HPDE6-E6E7 (cell line): ENCODE data around the gene INPP5K.
"Not testable (repeated sequence)": the region's sequence is repeated elsewhere in the genome, so short reads cannot be mapped to it uniquely, and the experiment has no call there.

Experiments
- DNase-seq: peaks from one replicate; pipeline ENCODE4 v3.0.0; 2011; ENCODE audit warnings: missing footprints; ENCODE audit errors: extremely low spot score

INPP5K gene

DNA sequence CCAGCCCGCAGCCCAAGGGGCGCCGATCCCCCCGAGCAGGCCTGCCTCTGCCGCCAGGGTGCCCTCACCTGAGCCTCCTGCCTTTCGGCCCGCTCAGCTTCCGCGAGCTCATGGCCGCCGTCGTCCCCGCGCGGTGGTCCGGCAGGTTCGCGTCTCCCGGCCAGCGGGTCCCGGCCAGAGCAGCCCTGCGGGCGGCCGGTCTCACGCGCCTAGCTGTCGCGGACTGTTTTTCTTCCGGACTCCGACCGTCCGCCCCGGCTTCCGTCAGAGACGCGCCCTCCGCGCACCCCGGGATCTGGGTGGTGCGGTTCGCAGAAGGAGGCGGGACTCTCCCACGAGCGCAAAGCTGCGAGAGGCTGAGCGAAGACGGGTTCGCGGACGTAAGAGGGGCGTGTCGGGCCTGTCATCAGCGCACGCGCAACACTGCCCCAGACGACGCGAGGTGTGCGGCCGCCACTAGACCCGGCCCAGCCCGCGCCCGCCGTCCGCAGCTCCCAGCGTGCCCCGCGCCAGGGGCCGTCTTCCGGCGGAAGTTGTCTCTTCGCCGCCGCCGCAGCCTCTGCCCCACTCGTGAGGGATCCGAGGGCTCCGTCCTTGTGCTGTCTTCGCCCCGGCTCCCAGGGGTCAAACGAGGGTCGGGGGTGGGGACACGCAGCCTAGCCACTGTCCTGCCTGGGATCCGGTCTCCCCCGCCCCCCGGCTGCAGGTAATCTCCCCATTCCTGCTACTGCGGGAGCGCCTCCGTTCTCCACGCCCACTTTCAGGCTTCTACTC, at the start of gene INPP5K:
Gene INPP5K (minus strand): TSS at position 225 of the 774 bp plus-strand sequence. CDS start 113 bp downstream, at position 112.
- peak; percentile 97 for DNase-seq

DNA sequence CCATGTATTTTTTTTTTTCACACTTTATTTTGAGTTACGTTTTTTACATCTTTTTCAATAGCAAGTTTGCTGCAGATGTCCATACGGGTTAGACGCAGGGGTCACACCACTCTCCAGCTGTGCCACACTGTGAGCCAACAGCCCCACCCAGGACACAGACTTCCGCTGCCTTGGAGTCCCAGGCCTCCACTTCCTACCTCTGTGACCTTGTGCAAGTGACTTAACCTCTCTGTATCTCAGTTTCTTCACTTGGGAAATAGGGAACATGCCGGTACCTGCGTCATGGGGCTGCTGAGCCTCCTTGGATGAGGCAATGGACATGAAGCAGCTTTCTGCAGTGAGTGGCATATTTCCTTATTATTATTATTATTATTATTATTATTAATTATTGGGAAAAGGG, 49.5 kb upstream of the INPP5K start:
- DNase-seq: no peak

DNA sequence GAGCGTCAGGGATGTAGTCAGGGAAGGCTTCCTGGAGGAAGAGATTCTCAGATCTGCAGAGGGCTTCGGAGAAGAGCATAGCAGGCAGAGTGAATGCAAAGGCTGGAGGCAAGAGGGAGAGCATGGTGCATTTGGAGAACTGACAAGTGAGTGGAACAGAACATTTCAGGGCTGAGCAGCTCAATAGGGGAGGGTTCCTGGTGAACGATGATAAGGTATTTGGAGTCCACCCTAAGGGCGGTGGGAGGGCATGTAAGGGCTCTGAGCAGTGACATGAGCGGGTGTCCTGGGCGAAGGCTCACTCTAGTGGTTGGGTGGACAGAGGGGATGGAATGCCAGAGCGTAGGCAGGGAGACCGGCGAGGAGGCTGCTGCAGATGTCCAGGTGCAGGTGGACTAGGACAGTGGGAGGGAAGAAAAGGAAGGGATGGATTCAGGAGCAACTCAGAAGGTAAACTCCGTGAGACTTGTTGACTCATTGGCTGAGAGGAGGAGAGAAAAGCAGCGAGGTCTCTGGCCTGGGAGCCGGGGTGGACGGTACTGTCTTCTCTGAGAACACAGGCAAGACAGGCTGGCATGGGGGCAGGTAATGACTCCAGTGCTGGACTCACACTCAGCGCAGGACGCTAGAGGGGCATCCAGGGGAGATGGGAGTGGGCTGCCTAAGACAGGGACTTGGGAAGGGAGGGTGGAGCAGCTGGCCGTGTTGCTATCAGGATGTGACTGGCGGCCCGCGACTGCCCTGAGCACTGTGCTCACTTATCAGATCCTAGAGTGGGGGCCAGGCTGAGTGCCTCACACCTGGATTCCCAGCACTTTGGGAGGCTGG, 47.6 kb upstream of the INPP5K start:
- DNase-seq: no peak

DNA sequence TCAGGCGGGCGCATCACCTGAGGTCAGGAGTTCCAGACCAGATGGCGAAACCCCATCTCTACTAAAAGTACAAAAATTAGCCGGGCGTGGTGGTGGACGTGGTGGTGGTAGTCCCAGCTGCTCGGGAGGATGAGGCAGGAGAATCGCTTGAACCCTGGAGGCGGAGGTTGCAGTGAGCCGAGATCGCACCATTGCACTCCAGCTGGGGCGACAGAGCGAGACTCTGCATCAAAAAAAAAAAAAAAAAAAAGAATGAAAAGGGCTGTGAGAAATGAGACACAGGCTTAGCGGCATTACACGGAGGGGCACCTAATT, 47.0 kb upstream of the INPP5K start:
- not testable (repeated sequence) for DNase-seq

DNA sequence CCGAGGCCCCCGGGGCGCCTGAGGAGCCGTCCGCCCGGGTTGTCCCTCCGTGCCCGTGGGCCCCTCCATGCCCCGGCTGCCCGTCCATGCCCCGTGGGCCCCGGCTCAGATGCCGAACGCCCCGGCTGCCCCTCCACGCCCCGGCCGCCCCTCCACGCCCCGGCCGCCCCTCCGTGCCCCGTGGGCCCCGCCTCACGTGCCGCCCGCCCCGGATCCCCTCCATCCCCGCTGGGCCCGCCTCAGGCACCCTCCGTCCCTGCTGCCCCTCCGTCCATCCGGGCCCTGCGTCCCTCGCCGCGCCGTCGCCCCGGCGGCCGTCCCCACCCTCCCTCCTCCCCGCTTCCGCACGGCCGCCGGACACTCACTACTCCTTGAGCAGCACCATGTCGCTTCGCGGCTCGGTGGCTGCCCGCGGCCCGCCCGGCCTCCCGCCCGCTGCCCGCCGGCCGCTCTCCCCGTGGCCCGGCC, 45.8 kb upstream of the INPP5K start:
- DNase-seq: peak; percentile 36

DNA sequence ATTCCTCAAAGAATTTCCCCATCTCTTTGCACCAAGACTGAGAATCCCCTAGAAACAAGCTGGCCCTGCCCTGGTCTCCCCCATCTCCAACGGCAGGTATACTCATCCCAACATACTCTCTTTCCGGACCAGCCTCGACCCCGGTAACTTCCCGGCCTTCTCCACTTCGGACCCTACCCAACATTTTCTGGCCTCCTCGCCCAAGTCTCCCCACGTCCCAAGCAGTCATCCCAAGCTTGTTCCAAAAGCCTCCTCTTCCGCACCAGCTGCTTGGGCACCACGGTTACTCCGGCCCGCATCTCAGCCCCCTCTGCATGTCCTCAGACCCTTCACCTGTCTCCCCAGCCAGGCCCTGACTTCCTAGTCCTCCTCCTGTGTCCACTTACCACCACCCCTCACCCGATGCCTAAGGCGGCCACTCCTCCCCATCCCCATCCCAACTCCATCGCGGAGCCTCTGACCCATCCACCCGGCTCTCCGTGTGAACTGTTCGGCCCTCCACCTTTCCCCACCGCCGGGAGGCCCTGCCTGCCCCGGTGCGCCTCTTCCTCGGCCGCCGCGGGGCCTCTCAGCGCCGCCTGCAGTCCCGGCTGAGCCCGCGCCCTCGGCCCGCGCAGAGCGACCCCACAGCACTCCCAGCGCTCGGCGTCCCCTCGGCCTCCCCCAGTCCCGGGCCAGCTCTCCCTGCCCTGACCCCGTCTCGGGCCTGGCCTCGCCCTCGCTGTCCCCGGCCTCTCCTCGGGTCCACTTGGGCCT, 45.2 kb upstream of the INPP5K start:
- peak; percentile 41 for DNase-seq

DNA sequence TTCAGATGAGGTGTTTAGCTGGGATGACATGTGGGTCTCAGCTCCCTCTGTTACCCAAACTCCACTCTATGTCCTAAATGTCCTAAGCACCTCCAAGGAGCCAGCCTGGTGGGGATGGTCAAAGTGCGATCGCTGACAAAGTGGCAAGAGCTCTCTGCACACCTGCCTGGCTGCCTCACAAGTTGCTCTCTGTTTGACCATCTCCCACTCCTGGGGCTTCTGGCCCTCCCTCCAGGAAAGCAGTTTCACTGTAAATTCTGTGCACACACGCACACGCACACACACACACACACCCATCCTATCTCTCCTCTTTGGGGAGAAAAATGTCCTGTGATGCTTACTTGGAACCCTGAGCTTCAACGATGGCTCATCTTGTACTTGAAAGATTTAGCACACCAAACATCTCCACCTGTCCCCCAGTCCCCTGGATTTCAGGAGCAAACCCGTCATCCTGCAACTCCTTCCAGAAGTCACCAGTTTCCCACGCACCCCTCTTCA, 44.5 kb upstream of the INPP5K start:
- DNase-seq: no peak

DNA sequence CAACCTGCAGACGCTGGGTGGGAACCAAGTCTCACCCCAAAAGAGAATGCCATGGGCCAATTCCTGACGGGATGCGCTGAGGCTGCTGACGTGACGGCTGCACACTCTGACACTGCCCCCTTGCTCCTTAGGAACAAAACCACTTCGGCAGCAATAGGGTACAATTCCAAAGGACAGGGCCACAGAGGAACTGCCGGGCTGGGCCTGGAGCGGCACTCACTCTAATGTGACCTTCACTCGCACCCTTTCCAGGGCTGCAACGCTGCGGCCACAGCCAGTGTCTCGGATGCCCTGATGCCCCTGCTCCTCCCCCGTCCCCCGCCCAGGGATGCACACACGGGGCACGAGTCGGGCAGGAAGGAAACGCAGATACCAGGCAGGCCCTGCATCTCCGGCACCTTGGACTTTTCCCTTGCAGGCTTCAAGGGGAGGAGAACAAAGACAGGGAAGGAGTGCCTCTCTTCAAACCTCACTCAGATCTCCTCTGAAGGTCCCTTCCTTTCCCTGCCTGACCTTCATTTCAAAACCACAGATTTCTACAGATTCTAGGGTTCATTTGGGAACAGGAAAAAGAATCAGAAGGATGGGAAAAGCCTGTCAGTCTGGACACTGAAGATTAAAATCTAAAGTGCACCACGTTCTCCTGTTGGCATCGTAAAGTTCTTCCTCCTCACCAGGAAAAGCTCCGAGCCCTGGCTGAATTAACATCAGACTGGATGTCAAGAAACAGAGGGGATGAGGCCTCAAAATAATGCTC, 43.9 kb upstream of the INPP5K start:
- no peak for DNase-seq

DNA sequence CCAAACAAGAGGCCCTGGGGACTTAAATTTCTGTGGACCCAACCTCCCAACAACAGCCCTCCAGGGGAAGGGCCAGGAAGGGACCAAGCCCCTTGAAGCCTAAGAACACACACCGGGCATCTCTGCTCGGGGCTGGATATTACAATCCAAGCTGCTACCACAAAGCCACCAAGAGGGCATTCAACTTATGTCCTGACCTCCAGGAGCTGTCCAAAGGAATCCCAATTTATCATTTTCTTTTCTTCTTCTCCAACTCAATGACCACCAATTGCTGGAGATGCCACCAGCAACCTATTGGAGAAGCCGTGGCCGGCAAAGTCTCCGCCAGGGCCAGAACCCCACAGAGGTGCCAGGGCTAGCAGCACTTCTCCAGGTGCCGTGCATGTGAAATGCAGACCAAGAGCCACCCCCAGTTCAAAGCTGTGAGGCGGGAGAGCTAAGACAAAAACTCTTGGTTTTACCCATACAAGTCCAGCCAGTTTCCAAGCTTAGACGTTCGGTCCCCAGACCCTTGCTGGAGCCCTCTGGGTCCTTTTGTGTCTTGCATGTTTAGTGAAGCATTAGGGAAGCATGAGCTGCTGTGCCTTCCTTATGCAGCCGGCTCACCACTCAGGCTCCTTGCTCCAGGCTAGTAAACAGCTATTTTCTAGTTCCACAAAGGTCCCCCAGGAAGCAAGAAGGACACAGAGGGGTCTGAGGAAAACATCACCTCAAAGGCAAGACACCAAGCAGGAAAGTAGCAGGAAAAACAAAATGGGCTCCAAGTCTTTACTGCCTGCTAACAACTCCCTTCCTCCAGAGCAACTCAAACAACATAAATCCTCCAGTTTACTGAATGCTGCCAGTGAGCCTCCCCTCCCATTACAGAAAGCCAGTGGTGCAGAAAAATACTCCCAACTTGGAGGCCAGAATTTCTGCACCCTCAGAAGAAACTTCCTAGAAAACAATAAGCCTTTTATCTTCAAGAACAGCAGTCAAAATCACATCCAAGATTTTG, 42.9 kb upstream of the INPP5K start:
- DNase-seq: no peak

DNA sequence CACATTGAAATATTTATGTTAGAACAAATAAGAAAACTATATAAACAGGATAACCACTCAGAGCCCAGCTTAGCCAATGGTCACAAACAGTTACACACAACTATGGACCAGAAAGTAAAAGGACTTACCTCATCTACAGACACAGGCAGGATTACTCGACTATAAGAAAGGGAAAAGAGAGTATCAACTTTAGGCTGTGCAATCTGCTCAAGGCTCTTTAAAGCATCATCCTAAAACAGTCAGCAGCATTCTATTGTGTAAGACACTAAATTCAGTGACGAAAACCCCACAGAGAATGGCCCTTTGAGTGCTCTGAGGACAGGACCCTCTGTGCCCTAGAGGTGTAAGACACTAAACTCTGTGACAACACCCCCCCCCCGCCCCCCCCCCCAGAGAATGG, 42.0 kb upstream of the INPP5K start:
- DNase-seq: no peak

DNA sequence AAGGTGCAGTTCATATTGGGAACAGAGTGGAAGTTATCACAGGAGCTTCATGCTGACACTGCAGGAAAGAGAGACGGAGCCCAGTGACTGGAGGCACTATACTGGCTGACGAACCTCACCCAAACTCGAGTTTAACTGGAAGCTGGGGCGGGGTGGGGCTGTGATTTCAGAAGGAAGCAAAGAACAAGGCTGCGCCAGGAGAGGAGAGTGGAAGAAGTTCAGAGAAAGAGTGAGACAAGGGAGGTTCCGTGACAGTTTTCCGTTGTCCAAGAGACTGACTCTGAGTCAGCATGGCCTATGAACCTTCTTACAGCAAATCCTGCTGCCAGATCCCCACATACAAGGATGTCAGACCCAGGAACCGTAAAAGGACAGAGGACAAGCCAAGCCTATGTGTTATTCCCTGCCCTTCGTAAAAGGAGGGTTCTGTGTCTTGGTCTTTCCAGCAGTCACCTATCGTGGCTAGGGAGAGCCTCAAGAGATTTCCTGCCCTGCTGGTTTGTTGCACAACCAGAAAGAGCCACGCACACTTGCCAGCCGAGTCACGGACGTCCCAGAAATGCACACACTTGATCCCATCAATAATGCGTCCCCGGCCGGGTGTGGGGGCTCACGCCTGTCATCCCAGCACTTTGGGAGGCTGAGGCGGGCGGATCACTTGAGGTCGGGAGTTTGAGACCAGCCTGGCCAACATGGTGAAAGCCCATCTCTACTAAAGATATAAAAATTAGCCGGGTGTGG, 41.1 kb upstream of the INPP5K start:
- DNase-seq: no peak

DNA sequence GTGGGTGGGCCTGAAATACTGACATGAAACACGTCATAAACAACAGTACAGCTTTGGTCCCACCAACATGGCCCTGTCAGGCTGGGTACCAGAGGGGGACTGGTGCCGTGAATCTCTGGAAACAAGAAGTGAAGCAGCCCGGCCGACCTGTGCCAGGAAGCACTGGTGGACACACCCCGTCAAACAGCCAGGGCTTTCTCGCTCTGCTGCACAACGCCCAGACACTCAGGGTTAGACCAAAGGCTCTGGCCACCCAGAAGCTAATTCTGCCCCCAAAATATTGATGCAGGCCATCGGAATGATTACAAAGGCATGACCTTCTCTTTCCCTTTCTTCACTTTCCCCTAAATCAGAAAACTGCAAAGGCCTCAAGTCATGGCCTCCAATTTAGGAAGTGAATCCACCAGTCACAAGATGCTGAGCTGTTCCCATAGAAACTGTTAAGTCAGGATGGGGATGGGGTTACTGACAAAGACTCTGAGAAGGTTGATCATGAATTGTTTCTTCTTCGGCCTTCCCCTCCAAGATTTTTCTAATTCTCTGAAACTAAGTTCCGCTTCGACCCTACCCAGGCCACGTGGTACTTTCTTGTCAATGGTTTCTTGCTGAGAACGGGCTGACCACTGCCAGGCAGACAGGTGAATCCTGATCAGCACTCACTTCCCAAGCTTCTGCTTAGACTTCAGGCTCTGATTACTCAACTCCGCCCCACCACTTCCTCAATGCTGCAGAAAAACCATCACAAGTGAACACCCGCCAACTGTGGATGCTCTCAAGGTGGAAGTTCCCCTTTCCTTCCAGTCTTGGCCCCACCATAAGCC, 39.4 kb upstream of the INPP5K start:
- DNase-seq: no peak

DNA sequence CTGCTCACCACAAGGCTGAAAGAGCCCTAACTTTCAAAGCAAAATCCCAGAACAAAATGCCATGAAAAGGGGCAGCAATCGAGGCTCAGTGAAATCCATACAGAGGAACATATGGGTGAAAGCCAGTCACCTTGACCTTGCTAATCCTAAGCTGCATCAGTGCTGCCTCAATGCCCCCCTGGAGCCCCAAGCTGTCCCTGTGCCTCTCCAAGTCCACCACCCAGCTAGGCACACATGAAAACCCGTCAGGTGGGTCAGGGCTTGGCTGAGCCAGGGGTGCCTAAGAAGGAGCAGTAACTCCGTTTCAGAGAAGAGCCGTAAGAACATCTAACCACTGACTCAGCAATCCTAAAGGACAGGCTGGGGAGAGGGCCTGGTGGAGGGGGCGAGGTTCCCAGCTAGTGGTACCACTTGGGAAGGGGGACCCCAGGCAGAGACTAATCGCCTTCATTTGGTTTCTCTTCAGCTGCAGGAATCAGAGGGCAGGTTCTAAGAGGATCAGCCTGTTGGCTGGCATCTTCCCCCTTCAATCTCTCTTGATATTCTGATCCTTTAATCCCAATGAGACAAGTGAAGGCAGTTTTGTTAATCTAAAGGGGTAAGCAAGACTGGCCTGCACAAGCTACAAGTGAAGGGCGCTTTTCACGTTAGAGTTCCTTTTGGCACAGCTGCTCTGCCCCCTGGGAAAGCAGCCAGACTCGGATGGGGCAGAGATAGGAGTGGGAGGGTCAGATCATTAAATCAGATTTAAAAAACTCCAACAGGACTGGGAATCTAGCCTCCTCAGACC, 38.5 kb upstream of the INPP5K start:
- no peak for DNase-seq

DNA sequence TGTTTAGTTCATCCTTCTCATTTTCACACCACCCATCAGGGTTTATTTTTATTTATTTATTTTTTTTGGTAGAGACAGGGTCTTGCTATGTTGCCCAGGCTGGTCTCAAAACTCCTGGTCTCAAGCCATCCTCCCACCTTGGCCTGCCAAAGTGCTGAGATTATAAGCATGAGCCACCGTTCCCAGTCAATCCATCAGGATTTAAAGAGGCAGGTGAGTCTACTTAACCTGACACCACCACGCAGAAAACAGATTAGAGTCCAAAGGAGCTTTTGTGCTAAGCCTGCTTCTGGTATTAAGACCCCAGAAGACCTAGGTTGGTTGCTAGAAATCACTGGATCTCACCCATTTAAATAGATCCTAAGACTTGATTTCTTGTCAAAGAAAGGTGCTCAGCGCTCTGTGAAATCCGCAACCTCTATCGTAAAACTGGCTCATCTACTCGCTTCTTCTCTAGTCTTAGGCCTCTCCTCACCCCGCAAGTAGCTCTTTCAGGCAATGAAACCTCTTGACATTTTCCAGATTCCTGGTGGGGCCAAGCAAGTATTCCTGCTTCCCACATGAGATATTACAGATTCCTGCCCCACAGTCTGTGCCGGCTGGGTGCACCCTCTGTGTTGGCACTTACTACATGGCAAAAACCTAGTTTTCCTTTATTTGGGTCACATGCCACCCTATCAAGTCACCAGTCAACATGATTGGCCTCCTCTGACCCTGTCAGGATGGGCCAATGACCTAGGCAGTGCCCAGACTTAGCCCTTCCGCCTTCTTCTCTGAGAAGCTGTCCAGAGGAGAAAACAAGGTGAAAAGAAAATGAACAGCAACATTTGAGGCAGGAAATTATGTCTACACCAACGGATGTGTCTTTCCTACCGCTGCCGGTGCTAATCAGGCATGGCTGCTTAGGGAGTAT, 37.2 kb upstream of the INPP5K start:
- DNase-seq: no peak

DNA sequence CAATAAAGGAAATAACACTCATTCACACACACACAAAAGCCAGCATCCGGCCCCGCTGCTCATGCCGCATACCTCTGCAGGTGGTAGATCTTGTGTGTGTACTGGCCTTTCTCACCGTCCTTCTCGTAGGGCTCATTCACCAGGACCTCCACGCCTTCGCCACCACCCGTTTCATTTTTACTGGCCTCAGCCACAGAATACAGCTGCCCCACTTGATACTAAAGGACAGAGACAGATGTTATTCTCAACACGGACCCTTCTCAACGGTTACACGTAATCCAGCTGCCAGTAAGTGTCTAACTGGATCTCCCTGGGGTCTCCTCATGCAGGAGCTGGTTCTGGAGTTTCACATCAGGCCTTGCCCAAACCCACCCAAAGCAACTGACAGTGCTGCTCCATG, 36.5 kb upstream of the INPP5K start:
- DNase-seq: no peak

DNA sequence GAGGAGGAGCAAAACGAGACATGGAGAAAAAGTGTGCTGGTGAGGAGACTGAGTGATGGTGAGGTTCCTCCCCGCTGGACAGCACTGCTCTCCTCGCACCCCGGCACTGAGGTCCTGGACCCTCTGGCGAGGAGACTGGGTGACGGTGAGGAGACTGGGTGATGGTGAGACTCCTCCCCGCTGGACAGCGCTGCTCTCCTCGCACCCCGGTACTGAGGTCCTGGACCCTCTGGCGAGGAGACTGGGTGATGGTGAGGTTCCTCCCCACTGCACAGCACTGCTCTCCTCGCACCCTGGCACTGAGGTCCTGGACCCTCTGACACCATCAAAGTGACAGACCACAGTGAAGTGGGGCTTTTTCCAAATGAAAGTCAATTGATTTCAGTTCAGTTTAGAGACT, 35.3 kb upstream of the INPP5K start:
- no peak for DNase-seq

DNA sequence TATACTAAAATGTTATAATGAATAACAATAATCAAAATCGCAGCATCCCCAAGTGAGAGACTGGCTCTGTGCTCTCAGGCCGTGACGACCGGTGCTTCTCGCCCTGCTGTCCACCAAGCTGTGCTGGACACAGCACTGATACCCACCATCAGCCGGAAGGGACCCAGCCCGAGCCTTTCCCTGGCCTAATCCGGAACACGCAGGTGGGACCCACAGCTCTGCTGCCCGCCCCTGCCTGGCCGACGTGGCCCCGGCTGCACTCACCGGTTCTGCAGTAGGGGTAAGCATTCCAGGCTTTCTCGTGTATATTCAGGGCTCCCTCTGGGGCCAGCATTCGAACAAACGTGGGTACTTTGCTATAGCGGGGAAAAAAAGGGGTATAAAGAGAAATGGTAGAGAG, 31.6 kb upstream of the INPP5K start:
- DNase-seq: no peak
